GM23338 (cell line): ENCODE results near the gene AATF.

Source experiments
- CREB1 ChIP-seq: fragments of 250-450 bp; sonication (Bioruptor Pico); IDR thresholded peaks from 2 replicates; pipeline ENCODE4 v1.5.0; 2020; ENCODE audit warnings: low read depth, mild to moderate bottlenecking, moderate library complexity
- EZH2 ChIP-seq: fragments of 200-600 bp; sonication (generic); IDR thresholded peaks from one replicate; pipeline ENCODE4 v1.8.0; 2017; ENCODE audit warnings: antibody characterized with exemption, mild to moderate bottlenecking, low read depth; ENCODE audit not compliant: unreplicated experiment
- EZH2phosphoT487 ChIP-seq: fragments of 200-600 bp; sonication (generic); IDR thresholded peaks from one replicate; pipeline ENCODE4 v1.8.1; 2018; ENCODE audit warnings: antibody characterized with exemption; ENCODE audit not compliant: unreplicated experiment
- JUNB ChIP-seq: IDR thresholded peaks from one replicate; pipeline ENCODE4 v1.6.1; 2016; ENCODE audit warnings: antibody characterized with exemption; ENCODE audit not compliant: unreplicated experiment
- NANOG ChIP-seq: IDR thresholded peaks from 2 replicates; pipeline ENCODE4 v1.6.1; 2016; ENCODE audit warnings: antibody characterized with exemption, borderline replicate concordance
- POLR2AphosphoS5 ChIP-seq: IDR thresholded peaks from 2 replicates; pipeline ENCODE4 v1.6.1; 2016; ENCODE audit warnings: antibody characterized with exemption, low read depth
- ZNF114 ChIP-seq: fragments of 250-450 bp; sonication (Bioruptor Pico); IDR thresholded peaks from 2 replicates; pipeline ENCODE4 v1.5.0; 2020; ENCODE audit warnings: mild to moderate bottlenecking, moderate library complexity
- TF ChIP-seq, protein P1 (sequence below), 2 experiments: fragments of 200-600 bp in 1 of 2; sonication (generic) in 1 of 2; conservative IDR thresholded peaks; 2 replicates each; pipeline versions ENCODE4 v1.5.1 to v1.6.1; 2016 to 2017; ENCODE audit warnings: antibody characterized with exemption in 2 of 2, low read depth in 2 of 2, mild to moderate bottlenecking in 2 of 2, moderate library complexity in 1 of 2
- TF ChIP-seq, protein P2 (sequence below): IDR thresholded peaks from one replicate; pipeline ENCODE4 v1.6.1; 2018; ENCODE audit warnings: antibody characterized with exemption; ENCODE audit not compliant: unreplicated experiment
- TF ChIP-seq, protein P3 (sequence below): fragments of 250-450 bp; sonication (Bioruptor Pico); IDR thresholded peaks from 2 replicates; pipeline ENCODE4 v1.5.0; 2020; ENCODE audit warnings: mild to moderate bottlenecking, moderate library complexity

DNA sequence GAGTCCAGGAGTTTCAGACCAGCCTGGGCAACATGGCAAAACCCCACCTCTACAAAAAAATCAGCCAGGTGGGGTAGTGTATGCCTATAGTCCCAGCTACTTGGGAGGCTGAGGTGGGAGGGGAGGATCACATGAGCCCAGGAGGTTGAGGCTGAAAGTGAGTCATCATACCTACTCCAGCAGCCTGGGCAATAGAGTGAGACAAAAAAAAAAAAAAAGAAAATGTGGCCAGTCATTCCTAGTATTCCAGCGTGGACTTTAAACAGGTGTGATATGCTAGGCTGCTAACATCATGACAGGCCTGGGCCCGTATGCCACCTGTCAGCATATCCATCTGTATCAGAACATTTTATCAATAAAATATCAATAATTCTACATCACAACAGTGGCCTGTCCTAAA is 143.3 kb downstream of the AATF start:
- TF ChIP-seq, protein P1, sequence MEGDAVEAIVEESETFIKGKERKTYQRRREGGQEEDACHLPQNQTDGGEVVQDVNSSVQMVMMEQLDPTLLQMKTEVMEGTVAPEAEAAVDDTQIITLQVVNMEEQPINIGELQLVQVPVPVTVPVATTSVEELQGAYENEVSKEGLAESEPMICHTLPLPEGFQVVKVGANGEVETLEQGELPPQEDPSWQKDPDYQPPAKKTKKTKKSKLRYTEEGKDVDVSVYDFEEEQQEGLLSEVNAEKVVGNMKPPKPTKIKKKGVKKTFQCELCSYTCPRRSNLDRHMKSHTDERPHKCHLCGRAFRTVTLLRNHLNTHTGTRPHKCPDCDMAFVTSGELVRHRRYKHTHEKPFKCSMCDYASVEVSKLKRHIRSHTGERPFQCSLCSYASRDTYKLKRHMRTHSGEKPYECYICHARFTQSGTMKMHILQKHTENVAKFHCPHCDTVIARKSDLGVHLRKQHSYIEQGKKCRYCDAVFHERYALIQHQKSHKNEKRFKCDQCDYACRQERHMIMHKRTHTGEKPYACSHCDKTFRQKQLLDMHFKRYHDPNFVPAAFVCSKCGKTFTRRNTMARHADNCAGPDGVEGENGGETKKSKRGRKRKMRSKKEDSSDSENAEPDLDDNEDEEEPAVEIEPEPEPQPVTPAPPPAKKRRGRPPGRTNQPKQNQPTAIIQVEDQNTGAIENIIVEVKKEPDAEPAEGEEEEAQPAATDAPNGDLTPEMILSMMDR (conservative IDR thresholded peaks at IDR 0.05; ENCODE audit: low read depth in 2 of 2), result no peak
- TF ChIP-seq EZH2 (no peak), EZH2phosphoT487 (no peak), POLR2AphosphoS5 (no peak), CREB1 (CRISPR knock-in tag) (no peak), JUNB (no peak), ZNF114 (CRISPR knock-in tag) (no peak), NANOG (no peak)
- TF ChIP-seq, protein P2, sequence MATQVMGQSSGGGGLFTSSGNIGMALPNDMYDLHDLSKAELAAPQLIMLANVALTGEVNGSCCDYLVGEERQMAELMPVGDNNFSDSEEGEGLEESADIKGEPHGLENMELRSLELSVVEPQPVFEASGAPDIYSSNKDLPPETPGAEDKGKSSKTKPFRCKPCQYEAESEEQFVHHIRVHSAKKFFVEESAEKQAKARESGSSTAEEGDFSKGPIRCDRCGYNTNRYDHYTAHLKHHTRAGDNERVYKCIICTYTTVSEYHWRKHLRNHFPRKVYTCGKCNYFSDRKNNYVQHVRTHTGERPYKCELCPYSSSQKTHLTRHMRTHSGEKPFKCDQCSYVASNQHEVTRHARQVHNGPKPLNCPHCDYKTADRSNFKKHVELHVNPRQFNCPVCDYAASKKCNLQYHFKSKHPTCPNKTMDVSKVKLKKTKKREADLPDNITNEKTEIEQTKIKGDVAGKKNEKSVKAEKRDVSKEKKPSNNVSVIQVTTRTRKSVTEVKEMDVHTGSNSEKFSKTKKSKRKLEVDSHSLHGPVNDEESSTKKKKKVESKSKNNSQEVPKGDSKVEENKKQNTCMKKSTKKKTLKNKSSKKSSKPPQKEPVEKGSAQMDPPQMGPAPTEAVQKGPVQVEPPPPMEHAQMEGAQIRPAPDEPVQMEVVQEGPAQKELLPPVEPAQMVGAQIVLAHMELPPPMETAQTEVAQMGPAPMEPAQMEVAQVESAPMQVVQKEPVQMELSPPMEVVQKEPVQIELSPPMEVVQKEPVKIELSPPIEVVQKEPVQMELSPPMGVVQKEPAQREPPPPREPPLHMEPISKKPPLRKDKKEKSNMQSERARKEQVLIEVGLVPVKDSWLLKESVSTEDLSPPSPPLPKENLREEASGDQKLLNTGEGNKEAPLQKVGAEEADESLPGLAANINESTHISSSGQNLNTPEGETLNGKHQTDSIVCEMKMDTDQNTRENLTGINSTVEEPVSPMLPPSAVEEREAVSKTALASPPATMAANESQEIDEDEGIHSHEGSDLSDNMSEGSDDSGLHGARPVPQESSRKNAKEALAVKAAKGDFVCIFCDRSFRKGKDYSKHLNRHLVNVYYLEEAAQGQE, result no peak
- TF ChIP-seq, protein P3, sequence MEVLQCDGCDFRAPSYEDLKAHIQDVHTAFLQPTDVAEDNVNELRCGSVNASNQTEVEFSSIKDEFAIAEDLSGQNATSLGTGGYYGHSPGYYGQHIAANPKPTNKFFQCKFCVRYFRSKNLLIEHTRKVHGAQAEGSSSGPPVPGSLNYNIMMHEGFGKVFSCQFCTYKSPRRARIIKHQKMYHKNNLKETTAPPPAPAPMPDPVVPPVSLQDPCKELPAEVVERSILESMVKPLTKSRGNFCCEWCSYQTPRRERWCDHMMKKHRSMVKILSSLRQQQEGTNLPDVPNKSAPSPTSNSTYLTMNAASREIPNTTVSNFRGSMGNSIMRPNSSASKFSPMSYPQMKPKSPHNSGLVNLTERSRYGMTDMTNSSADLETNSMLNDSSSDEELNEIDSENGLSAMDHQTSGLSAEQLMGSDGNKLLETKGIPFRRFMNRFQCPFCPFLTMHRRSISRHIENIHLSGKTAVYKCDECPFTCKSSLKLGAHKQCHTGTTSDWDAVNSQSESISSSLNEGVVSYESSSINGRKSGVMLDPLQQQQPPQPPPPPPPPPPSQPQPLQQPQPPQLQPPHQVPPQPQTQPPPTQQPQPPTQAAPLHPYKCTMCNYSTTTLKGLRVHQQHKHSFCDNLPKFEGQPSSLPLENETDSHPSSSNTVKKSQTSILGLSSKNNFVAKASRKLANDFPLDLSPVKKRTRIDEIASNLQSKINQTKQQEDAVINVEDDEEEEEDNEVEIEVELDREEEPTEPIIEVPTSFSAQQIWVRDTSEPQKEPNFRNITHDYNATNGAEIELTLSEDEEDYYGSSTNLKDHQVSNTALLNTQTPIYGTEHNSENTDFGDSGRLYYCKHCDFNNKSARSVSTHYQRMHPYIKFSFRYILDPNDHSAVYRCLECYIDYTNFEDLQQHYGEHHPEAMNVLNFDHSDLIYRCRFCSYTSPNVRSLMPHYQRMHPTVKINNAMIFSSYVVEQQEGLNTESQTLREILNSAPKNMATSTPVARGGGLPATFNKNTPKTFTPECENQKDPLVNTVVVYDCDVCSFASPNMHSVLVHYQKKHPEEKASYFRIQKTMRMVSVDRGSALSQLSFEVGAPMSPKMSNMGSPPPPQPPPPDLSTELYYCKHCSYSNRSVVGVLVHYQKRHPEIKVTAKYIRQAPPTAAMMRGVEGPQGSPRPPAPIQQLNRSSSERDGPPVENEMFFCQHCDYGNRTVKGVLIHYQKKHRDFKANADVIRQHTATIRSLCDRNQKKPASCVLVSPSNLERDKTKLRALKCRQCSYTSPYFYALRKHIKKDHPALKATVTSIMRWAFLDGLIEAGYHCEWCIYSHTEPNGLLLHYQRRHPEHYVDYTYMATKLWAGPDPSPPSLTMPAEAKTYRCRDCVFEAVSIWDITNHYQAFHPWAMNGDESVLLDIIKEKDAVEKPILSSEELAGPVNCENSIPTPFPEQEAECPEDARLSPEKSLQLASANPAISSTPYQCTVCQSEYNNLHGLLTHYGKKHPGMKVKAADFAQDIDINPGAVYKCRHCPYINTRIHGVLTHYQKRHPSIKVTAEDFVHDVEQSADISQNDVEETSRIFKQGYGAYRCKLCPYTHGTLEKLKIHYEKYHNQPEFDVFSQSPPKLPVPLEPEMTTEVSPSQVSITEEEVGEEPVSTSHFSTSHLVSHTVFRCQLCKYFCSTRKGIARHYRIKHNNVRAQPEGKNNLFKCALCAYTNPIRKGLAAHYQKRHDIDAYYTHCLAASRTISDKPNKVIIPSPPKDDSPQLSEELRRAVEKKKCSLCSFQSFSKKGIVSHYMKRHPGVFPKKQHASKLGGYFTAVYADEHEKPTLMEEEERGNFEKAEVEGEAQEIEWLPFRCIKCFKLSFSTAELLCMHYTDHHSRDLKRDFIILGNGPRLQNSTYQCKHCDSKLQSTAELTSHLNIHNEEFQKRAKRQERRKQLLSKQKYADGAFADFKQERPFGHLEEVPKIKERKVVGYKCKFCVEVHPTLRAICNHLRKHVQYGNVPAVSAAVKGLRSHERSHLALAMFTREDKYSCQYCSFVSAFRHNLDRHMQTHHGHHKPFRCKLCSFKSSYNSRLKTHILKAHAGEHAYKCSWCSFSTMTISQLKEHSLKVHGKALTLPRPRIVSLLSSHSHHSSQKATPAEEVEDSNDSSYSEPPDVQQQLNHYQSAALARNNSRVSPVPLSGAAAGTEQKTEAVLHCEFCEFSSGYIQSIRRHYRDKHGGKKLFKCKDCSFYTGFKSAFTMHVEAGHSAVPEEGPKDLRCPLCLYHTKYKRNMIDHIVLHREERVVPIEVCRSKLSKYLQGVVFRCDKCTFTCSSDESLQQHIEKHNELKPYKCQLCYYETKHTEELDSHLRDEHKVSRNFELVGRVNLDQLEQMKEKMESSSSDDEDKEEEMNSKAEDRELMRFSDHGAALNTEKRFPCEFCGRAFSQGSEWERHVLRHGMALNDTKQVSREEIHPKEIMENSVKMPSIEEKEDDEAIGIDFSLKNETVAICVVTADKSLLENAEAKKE (CRISPR knock-in tag), result no peak
